Medulla oblongata (tissue), 1 donor: ENCODE measurements around the gene BCAS3.
"Not testable (repeated sequence)": the region's sequence is repeated elsewhere in the genome, so short reads cannot be mapped to it uniquely, and the experiment has no call there.

Experiments used
- DNase-seq: peaks from one replicate; pipeline ENCODE4 v3.0.0-alpha.2; 2015; ENCODE audit errors: extremely low spot score

The BCAS3 gene

DNA sequence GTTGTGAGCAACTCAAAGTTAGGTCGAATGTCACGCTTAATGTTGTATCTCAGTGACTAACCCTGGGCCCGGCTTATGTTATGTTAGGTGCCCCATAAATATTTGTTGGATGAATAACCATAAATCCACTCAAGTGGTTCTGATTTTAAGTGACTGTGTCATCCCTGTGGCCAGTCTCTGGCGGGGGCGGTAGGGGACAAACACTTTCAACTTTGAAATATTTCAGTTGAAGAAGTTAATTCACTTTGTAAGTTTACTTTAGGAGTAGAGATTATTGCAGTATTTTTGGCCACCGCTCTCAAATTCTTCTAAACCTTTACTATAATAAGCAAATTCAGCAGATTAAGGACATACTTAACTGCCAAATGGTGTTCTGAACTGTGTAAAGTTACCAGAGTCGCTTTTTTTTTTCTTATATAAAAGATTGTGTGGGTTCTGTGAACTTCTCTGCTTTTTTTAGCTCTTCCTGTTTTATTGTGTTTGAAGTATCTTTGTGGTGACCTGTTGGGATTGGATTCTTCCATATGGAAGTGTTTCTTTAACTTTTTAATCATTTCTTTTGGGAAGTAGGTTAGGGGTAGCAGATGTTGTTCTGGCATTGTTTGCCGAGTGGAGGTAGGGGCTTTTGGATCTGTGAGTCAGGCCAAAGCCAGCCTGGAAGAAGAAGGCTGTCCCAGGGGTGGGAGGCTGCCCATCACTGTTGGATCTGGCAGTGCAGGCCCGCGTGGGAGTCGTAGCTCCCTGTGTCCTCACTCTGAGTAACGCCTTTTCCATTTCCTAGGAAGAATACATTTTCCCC, 660.5 kb downstream of the BCAS3 start:
- DNase-seq, result no peak

DNA sequence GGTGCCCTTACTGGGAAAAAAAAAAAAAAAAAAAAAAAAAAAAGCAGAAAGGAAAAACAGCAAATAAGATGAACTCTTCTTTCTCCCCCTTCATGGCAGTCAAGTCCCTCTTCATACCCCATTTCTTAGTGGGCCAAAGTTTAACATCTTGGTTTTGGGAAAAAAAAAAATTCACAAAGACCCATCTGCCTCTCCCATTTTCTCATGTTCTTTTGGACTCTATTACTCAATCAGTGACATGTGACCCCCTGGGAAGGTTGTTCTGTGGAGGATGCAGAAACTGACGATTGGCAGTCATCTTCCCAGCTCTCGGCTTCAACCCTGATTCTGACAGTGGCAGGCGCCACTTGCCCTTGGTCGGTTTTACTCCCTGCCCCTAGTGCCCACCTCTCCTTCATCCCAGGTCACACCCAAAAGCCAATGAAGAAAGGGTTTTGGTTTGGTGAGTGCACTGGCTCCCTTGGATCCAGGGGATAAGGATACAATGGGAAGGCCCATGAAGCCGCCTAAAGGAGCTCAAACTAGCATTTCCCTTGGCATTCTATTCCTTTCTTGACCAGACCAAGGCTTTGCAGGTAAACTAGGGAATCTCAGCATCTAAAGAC, 661.3 kb downstream of the BCAS3 start:
- DNase-seq, result no peak

DNA sequence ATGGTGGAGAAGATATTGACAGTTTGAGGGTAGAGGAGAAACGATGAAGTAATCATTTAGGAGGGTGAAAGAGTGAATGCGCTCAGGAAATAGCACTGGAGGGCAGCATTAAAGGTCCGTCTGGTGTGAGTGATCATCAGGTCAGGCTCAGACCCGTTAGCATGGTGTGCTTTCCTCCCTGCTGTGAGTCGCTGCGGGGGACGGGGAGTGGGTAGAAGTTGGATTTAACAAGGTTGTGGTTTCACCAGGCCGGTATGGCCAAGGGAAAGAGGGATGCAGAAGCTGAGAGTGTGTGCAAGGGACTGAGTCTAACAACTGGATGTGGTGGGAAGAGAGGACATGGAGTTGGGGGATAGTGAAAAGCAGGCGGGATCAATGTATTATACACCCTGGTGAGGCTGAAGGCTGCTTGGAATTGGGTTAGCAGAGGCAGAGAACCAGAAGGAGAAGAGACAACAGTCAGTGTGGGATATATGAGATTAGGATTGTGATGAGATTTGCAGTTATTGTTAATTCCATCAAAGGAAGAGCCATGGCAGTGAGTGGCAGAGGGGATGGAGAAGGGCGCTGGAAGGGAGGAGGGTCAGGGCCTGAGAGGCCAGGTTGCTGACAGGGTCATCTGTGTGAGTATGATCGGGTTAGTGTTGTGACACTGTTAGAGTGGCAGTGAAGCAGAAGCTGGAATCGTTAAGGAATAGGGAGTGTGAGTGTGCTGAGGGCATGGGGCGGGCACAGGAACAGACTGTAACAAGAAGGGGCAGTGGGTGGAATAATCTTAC, 663.0 kb downstream of the BCAS3 start:
- DNase-seq, result no peak

DNA sequence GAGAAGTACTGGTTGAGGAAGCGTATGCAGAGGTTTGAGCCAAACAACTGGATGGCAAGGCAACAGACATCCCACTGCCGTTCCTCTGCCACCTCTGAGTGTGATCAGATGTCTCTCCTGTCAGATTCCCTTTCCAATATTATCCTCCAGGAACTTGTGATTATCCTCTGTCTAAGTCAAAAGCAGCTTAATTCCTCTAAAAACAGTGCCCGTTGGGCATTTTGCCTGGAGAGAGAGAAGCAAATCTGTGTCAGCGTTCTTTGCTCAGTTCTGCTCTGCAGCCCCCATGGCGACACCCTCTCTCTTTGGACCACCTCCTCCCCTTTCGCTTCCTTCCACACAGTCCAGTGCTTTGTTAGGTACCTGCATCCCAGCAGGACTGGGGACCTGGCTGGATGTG, 665.9 kb downstream of the BCAS3 start:
- DNase-seq, result peak; percentile 35

DNA sequence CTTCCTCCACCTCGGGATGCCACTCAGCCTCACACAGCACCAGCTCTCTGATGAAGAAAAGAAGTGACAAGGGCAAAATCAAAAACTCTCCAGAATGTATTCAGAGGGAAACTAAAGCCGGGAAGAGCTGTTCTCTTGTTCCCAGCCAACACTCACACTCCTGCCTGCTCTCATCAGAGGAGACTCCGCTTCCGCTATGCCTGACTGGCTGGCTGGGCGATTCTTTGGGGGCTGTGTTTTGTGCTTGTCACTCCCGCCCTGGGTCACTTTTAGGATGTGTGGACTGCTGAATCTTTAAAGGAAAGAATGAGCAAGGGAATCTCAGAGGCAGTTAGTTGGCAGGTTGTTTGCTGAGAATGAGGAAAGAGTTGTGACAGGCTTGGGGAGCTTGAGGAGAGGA, 667.4 kb downstream of the BCAS3 start:
- DNase-seq, result no peak

DNA sequence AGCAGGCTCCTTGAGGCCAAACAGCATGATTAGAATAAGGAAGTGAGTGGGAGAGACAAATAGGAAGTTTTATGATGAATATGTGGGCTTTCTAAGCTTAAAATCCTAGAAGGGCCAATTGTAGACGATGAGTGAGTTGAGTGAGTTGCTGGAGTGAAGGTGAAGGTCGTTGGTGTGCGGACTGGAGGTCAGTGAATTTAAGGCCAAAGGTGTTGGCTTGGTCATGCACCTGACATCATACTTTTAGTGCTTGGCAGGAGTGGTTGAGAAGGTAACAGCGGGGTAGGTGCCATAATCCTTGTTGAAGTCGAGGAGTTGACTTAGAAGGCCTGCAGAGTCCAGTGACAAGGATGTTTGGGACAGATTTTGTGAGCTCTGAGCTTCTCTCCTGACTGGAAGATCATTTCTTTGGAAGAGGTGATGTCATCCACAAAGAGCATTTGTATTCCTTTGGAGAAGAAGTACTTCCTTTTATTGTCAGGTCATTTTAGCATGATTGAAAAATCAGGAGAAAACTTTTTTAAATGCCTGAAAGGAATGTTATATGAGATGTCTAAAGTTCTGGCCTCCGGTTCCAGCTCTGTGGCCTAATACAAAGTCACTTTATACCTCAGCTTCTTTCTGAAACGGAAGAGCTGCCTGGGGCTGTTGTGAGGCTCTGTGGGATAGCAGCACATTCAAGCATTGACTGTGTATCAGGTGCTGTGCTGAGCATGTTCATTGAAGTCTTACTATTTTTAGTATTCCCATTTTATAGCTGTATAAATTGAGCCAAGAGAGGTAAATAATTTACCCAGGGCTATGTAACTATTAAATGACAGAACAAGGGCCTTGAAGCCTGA, 668.4 kb downstream of the BCAS3 start:
- DNase-seq, result no peak

DNA sequence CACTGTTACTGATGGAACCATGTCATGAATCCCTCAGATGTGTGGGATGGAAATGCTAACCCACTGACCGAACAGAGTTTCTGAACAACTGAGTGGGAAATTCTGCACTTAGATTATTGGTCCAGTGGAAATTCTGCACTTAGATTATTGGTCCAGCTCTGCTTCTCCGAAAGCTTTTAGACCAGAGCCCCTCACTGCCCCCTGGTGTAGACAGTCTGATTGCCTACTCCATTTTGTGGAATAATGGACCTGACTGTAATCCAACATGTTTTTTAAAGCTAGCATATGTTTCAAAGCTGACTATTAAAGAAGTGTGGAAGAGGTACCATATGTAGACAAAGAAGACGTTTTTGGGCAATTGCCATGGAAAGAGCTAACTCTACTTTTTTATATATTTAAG, 671.7 kb downstream of the BCAS3 start:
- no peak for DNase-seq

DNA sequence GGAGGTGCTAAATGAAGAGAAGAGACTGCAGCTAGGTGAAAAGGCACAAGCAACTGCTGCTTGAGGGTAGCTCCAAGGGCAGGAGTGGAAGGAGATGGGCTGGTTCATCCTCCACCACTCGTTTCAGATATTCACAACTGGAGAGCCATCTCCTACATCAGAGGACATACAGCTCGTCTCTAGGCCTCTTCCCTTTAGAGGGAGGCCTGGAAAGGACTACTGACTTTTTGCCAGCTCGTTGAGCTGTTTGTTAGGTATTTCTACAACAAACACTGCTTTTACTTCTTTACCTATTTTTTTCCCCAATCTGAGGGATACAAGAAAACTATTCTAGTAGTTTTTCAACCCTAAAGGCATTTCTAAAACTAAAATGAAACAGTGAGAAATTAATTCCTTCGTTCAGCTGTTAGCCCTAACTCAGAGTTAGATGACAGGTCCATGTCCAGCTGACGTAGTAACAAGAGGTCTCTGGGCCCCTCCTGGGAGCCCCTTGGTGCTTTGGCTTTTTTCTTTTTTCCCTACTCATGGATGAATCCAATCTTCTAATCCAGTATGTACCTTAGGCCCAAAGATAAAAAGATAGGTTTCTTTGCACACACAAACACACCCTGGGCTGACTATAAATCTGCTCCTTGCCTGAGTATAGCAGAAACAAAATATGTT, 674.2 kb downstream of the BCAS3 start:
- DNase-seq, result no peak

DNA sequence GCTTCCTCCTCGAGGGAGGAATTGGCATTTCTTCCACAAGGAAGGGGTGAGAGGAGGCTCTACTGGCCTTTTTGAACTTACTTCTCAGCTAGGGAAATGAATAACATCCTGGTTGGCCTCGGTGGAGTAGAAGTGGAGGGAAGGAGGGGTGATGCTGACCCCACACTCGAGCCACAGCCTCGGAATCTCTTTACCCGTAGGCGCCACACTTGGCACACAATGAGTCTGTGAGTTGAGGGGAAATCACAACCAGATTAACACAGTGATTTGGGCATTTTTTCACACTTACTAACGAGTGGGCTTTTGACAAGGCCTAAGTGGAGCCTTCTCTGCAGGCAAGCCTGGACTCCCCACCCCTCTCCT, 674.7 kb downstream of the BCAS3 start:
- DNase-seq, result no peak

DNA sequence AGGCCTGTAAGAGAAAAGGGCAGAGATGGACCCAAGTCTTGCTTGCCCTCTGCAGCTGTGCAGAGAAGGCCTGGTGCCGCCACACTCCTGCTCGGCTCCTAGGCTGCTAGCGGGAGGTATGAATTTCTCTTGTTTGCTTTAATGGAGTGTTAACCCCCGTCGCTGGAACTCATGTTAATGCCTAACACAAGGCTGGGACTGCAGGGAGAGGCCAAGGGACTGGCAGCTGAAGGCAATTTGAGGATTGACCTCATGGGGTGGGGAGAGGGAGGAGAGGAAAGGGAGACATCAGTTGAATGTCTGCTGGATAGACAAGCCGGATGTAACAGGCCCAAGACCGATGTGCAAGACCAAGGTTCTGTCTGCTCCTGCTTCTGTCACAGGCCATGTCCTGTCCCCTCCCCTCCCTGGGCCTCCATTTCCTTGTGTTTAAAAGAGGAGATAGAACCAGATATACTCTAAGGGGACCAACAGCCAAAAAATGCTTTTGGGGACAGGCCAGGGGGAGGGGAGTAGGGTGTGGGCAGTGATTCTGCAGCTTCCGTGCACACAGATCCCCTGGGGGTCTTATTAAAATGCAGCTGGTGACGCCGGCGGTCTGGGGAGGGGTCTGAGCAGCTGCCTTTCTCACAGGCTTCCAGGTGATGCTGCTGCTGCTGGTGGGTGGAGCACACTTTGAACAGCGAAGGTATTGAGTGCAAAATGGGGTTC, 675.3 kb downstream of the BCAS3 start:
- DNase-seq, result no peak

DNA sequence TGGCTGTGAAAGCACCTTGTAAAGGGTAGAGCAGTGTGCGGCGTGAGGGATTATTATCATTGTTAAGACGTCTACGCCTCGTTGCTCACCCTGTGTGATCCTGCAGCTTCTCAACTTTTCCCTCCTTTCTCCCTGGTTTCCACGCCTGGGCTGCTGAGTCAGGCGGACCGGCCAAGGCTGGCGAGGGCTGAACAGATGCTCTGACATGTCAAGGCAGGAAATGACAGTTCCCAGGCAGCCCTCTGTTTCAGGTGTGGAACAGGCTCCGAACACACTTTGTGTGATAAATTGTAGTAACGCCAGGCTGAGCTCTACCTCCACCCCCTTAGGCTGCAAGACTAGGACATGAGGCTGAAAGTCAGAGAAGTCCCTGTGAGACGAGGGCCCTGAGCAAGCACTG, 676.0 kb downstream of the BCAS3 start:
- no peak for DNase-seq

DNA sequence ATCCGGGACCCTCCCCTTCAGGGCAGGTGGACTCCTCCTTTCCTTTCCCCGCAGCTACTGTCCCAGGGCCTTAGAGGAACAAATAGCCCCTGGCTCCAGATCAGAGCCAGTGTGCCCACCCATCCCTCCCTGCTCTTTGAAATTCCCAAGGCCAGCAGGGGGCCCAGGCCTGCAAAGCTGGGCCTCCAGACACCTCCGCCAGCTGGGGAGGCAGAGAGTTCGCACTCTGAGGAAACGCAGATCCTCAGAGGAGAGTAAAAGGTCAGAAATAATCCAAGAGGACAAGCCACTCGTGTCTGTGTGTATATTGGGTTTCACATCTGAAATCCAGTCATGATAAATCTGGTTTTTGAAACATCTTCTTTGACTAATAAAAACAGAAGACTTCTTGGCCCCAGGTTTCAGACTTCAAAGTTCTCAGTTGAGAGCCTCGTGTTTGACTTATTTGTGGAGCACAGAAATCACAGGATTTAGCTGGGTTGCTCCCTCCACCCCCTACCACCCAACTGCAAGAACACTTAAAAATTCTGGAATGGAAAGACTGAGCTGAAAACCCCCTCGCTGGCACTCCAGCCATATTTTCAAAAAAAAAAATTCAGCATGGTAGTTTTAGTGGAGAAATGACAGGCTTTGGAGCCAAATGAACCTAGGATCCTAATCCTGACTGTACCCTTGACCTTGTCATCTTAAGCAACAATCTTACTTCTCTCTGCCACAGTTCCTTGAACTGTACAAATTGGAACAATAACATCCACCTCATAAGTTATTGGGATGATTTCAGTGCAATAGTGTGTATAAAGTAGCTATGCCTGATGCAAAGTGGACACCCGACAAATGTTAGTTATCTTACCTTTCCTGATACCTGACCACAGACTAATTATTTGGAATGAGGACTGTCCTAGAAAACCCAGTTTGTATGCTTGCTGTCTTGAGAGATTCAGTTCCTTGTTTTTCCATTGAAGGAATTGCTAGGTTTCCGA, 677.5 kb downstream of the BCAS3 start:
- no peak for DNase-seq

DNA sequence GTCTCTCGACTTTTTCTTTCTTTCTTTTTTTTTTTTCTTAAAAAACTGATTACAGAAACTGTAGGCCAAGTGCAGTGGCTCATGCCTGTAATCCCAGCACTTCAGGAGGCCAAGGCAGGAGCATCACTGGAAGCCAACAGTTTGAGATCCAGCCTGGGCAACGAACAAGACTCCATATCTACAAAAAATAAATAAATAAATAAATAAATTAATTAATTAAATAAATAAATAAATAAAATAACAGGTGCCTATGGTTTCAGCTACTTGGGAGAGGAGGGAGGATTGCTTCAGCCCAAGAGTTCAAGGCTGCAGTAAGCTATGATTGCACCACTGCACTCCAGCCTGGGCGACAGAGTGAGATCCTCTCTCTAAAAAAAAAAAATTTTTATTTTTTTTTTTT, 679.4 kb downstream of the BCAS3 start:
- not testable (repeated sequence) for DNase-seq

DNA sequence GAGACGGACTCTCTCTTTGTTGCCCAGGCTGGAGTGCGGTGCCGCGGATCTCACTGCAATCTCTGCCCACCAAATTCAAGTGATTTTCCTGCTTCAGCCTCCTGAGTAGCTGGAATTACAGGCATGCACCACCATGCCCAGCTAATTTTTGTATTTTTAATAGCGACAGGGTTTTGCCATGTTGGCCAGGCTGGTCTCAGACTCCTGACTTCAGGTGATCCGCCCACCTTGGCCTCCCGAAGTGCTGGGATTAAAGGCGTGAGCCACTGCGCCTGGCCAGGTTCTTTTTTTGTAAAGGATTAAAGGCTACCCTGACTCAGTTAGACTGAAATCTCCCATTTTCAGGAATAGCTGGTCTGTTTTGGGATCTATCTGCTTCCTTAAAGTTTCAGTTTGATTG, 681.9 kb downstream of the BCAS3 start:
- not testable (repeated sequence) for DNase-seq

DNA sequence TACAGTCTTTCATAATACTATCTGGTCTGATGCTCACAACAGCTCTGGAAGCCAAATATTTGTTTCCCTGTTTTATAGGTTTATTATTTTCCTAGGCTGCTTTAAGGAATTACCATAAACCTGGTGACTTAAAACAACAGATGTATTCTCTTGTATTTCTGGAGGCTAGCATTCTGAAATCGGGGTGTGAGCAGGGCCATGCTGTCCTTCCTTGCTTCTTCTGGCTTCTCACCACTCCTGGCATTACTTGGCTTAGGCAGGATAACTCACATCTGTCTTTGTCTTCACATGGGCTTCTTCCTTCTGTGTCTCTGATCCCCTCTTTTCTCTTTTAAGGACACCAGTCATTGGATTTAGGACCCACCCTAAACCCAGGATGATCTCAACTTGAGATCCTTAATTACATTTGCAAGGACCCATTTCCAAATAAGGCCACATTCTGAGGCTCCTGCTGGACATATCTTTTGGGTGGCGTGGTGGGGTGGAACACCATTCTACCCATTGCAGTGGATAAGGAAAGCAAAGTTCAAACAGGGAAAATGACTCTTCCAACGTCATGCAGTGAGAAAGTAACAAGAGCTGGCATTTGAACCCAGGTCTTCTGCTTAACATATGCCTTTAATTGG, 682.8 kb downstream of the BCAS3 start:
- DNase-seq, result no peak

DNA sequence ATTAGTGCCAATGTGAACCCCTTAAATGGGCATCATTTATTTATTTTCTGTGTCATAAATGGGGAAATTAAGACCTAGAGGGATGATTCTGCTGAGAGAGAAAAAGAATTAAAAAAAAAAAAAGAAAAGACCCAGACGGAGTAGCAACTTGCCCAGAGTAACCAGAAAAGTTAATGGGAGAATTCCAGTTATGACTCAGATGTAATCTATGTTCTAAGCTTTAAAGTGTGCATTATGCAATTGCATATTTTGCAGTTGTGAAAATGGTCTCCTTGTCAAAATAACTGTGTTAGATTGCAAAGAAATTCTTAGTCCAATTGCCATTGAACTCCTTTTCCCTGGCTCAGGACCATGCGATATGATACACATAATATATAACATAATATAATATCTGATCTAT, 683.4 kb downstream of the BCAS3 start:
- DNase-seq, result no peak

DNA sequence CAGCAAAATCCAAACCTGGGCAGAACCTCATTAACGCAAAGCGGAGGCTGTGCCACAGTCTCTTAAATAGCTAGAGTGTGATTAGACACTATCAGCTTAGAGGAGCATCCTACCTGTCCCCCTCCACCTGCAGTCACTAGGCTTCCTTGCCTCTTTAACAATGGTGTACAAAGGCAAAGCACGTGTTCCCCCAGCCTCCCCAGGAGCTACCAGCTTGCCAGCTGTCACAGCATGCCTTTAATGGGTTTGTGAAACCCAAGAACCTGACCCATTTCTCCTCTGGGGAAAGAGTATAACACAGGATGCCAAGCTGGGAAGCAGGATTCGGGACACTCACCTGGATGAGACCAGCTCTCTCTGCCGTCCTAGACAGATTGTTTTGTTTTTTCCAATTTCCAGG, 684.7 kb downstream of the BCAS3 start:
- DNase-seq, result no peak

DNA sequence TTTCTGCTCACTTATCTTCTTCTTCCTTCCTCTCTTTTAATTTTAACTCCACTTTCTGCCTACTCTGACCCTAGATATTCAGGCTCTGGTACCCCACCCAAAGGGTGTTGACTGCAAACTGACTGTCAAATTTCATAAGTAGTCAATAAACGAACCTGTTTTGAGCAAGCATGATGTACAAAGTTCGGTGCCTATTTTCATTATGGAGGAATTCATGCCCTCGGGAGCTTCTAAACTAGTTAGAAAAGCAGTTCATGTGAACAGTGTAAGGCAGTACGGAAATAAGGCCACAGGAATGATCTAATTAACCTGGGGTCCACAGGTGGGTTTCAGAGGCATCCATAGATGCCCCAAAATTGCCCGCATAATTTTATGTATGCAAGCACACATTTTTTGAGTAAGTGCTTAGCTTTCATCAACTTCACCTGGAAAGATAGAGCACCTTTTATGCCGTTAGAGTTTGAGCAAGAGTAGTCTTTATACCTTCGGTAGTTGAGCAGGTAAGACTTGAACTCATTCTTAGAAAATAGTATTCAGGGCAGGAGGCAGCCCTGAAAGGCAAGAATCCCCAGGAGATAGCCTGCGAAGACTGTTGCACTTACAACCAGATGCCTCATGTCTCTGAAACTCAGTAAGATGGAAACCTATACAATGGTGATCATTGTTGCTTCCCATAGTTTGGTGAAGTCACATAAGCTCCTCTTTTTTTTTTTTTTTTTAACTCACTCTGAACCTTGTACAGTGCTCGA, 685.4 kb downstream of the BCAS3 start:
- DNase-seq, result no peak
